Activated CD8-positive, alpha-beta memory T cell treated with anti-CD3 and anti-CD28 coated beads, Interleukin-2, amount 50 U/mL, for 1 hour (primary cell): Measurements from ENCODE around the gene TAAR1.
"Not testable (repeated sequence)": the region's sequence is repeated elsewhere in the genome, so short reads cannot be mapped to it uniquely, and the experiment has no call there.

Experiments
- DNase-seq: peaks from one replicate; pipeline ENCODE4 v3.0.0-alpha.2; 2020; ENCODE audit errors: extremely low read depth

TAAR1 gene

GRCh38 chr6:132661906-132662305 lies 2.9 kb upstream of the TAAR1 start:
- DNase-seq = no peak

DNA sequence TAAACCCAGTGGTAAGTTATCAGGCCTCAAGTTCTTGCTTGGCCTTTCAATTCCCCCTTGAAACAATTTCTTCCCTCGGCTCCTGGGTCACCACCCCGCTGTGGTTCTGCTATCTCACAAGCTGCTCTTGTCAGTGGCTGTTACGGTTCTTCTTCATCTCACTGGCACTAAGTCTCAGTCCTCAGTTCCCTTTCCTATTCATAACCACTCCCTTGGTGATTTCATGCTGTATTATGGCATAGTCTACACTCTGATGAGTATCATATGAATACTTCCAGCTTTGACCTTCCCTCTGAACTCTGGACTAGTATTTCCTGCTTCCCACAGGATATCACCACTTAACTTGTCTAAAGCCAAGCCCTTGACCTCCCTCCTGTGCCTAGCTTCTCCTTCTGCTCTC lies 7.9 kb downstream of the TAAR1 start:
- DNase-seq = no peak

DNA sequence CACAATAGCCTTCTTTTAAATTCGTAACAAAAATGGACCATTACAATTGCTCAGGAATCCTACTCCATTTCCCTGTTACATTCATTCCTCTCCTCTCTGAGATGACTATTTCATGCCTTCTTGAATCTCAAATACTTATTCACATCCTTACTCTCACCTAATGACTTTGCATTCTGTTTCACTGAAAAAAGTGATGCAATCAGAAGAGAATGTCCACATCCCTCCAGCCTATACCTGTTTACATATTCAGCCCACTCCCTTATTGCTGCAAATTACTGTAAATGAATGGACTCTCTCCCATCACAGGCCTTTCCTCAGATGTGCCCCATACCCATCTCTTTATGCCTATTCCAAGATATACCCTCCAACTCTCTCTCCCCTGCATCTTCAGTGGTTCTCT lies 8.6 kb downstream of the TAAR1 start:
- no peak for DNase-seq

DNA sequence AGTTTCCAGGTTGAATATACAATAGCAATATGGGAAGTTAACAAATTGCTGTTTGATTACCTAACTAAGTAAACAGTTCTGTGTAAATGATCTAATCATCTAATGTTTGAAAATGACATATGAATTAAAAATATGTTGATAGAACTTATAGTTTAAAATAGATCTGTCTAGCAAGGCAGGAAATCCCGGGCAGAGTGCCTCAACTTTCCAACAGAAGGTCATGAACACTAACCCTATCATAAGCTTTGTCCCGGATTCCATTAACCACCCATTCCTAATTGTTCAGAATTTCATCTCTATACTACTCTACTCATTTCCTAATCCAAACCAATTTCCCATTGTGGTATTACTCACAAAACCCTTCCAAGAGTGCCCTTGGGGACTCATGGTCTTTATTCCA lies 10.2 kb downstream of the TAAR1 start:
- DNase-seq = no peak

DNA sequence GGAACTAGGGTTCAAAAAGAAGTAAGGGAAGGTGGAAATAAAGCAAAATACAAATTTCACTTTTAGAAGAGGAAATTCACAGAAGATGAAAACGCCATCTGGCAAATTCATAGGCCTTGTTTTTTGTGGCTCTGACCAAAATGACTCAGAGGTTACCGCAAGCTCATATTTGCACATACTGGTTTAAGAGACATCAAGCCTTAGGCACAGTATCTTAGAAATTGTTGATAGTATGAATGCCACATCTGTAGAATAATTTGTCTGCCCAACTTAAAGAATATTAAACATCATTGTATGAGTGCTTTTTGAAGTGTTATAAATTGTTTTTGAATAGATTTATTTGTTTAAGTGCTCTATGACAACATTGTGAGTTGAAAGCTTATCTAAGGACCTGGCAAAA lies 10.6 kb downstream of the TAAR1 start:
- DNase-seq = no peak

DNA sequence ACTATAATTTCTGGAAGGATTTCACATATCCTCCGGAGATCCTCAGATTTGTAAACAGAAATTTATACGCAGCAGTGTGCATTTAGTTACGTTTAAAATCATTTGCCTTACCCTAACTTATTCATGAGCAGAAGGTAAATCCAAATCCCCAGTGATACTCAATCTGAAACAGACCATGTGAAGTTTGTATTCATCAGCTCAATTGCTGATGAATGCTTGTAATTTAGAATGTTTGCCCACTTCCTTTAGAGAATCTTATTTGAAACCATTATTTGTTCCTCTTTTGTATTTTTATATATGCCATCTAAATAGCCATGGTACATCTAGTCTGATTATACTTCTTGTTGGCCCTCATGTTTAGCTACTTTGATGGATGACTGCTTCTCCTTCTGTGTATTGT lies 15.4 kb downstream of the TAAR1 start:
- no peak for DNase-seq

DNA sequence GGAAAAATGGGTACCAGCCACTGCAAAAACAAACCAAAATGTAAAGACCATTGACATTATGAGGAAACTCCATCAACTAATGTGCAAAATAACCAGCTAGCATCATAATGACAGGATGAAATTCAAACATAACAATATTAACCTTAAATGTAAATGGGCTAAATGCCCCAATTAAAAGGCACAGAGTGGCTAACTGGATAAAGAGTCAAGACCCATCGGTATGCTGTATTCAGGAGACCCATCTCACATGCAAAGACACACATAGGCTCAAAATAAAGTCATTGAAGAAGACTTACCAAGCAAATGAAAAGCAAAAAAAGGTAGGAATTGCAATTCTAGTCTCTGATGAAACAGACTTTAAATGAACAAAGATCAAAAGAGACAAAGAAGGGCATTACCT lies 21.8 kb downstream of the TAAR1 start:
- DNase-seq = not testable (repeated sequence)

DNA sequence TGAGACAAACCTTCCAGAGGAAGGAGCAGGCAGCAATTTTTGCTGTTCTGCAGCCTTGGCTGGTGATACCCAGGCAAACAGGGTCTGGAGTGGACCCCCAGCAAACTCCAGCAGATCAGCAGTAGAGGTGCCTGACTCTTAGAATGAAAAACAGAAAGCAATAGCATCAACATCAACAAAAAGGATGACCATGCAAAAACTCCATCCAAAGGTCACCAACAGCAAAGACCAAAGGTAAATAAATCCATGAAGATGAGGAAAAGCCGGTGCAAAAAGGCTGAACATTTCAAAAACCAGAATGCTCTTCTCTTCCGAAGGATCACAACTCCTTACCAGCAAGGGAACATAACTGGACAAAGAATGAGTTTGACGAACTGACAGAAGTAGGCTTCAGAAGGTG lies 23.1 kb downstream of the TAAR1 start:
- not testable (repeated sequence) for DNase-seq

DNA sequence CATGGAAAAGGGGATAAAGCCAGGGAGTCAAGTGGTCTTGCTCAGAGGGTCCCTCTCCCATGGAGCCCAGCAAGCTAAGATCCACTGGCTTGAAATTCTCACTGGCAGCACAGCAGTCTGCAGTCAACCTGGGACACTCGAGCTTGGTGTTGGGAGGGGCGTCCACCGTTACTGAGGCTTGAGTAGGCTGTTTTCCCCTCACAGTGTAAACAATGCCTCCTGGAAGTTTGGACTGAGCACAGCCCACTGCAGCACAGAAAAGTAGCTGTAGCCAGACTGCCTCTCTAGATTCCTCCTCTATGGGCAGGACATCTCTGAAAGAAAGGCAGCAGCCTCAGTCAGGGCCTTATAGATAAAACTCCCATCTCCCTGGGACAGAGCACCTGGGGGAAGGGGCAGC lies 23.7 kb downstream of the TAAR1 start:
- DNase-seq = not testable (repeated sequence)

DNA sequence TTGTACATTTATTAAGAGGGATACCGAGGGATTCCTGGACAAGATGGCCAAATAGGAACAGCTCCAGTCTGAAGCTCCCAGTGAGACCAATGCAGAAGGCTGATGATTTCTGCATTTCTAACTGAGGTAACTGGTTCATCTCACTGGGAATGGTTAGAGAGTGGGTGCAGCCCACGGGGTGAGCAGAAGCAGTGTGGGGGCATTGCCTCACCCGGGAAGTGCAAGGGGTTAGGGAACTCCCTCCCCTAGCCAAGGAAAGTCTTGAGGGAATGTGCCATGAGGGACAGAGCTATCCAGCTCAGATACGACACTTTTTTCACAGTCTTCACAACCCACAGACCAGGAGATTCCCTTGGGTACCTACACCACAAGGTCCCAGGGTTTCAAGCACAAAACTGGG lies 24.2 kb downstream of the TAAR1 start:
- DNase-seq = no peak

GRCh38 chr6:132633362-132633761 lies 25.6 kb downstream of the TAAR1 start:
- no peak for DNase-seq

DNA sequence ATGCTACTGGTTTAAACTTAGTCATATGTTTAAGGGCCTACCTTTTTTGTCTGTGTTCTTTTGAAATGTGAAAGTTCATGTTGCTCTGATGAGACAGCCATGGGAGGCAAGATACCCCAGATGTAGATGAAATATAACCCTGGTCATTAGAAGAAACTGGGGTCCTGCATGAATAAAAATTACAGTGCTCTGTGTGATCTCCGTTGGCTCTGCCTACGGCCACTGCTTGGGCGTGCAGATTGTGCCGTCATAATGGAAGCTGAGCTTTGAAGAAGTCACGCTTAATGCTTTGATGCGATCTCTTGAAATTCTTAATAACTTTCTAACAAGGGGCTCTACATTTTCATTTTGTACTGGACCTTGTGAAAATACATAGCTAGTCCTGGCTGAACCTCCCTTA lies 34.8 kb downstream of the TAAR1 start, which contains the start of gene TAAR2:
Gene TAAR2, minus strand, starts transcription at position 101 of the 400 bp plus-strand sequence. Its CDS starts 0 bp downstream, at position 101.
- DNase-seq = no peak

GRCh38 chr6:132623106-132623845 lies 35.7 kb downstream of the TAAR1 start:
- no peak for DNase-seq

GRCh38 chr6:132616677-132617076 lies 42.3 kb downstream of the TAAR1 start:
- no peak for DNase-seq

DNA sequence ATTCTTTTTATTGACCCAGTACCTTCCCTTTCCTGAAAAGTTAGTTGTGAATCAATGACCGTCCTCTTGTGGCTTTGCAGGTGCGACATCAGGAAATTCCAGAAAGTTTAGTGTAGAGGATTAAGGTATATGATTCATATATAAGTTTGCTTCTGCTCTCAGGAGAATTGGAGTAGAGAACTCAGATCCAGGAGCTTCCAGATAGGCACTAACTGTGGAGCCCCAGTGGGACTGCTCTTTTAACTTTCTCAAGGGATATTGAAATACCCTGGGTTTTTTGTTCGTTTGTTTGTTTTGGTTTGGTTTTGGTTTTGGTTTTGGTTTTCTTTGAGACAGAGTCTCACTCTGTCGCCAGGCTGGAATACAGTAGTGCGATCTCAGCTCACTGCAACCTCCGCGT lies 44.4 kb downstream of the TAAR1 start:
- no peak for DNase-seq

DNA sequence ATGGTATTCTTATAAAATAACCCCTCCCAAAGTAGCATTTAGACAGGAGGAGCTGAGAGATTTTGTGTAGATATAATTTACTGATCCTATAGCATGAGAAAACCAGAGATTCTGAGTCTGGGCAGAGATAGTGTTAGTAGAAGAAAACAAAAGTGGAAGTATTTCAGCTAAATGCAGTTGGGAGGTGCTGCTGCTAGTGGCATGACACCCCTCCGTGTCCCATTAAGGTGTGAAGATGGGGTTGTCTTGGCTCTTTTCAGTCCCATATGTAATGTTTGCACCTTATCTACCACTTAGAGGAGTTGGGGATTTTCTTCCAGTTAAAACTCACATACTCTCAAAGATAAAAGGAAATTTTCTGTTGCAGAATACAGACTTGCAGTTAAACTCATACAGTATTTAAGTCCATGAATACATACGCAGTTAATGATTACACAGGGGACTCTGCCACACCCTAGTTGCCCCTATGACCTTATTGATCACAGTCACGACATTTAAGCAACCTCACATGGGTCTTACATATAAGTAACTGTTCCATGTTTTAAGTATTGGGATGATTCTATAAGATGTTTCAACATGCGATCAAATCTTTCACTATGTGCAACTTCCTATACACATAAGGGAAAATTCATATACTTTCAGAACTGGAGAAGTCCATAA lies 46.4 kb downstream of the TAAR1 start:
- no peak for DNase-seq

DNA sequence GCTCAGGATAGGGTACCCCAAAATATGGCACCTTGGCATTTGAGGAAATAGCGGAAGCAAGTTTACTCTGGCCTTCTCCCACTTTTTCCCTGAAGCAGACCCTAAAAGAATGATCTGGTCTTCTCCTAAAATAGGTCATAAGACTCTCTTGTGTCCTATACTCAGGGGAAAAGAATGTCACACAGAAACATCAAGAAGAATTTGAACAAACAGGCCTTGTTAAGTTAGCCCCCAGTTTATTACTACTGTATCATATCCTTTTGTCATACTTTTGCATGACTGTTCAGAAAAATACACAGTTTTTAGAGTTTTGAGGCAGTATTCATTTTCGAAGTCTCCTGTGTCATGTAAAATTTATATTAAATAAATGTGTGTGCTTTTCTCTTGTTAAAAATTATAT lies 47.4 kb downstream of the TAAR1 start:
- no peak for DNase-seq

- DNase-seq = no peak
Measured at GRCh38 chr6:132607544-132608233, 51.3 kb downstream of the TAAR1 start.

DNA sequence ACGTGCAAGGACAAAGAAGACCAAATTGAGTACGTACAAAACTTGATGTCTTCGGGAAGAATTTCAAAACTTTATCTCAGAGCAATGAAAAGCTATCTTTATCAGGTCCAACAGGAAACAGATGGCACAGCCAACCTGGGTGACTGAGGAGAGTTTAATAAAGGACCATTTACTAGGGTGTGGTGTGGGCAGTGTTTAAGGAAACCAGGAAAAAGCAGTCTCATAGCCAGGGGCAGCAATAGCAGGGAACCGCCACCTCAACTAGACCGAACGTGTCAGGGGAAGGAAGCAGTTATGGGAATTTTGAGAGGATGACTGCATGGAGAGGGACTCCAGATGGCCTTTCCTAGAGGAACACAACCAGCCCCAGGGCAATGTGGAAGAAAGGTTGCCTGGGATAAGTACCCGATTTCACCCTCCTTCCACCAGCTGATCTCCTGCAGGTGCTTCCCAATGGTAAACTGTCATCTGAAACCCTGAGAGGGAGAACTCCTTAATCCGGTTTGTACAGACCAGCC lies 54.3 kb downstream of the TAAR1 start:
- DNase-seq = no peak

DNA sequence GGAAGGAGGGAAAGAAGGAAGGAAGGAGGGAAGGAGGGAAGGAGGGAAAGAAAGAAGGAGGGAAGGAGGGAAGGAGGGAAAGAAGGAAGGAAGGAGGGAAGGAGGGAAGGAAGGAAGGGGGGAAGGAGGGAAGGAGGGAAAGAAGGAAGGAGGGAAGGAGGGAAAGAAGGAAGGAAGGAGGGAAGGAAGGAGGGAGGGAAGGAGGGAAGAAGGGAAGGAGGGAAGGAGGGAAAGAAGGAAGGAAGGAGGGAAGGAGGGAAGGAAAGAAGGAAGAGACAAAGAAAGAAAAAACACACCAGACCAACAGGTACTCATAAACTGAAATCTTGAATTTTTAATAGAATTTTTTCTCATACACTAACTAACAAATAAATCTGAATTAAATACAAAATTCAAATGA lies 58.1 kb downstream of the TAAR1 start:
- DNase-seq = not testable (repeated sequence)

GRCh38 chr6:132598473-132598872 lies 60.5 kb downstream of the TAAR1 start:
- no peak for DNase-seq

DNA sequence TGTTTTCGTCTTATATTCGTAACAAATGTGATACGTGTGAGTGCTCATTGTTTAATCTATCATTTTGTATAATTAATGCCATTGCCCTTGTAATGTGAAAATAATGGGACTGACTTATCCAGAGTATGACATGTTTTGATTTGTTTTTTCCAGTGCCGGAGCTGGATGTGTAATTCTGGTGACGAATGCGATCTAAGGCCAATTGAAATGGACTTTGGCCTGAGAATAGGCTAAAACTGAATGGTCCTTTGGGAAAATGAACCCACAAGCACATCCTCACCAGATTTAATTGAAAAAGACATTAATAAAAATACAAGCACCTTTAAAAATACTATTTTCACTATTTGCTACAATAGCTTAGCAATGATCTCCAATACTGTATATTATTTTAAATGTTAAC lies 62.8 kb downstream of the TAAR1 start:
- DNase-seq = no peak
